ENCODE results near the gene PALMD. TPM values are rescaled to one million over a fixed set of nuclear protein-coding genes. Genes with fewer than 3 reads are reported as not detected.

The PALMD gene
- total RNA-seq, 1 donor, result 6.0 TPM

GRCh38 chr1:99717005-99717404 is 71.1 kb downstream of the PALMD start:
- H3K4me3 ChIP-seq (ENCODE audit: low read depth, low read length), result no peak overlapping the region
- no peak for TF ChIP-seq CTCF (IDR thresholded peaks at IDR 0.05; ENCODE audit: insufficient read depth, low read length)
- no peak for DNase-seq (ENCODE audit: low read depth)

GRCh38 chr1:99723251-99723650 is 77.3 kb downstream of the PALMD start:
- DNase-seq (ENCODE audit: low read depth), result no peak
- no peak overlapping the region for H3K4me3 ChIP-seq (ENCODE audit: low read depth, low read length)
- no peak for TF ChIP-seq CTCF (IDR thresholded peaks at IDR 0.05; ENCODE audit: insufficient read depth, low read length)

- no peak for TF ChIP-seq CTCF (IDR thresholded peaks at IDR 0.05; ENCODE audit: insufficient read depth, low read length)
- H3K4me3 ChIP-seq (ENCODE audit: low read depth, low read length), result no peak overlapping the region
- no peak for DNase-seq (ENCODE audit: low read depth)
These were observed 80.1 kb downstream of the PALMD start for GRCh38 chr1:99725996-99726395.

GRCh38 chr1:99726407-99726806 is 80.5 kb downstream of the PALMD start:
- H3K4me3 ChIP-seq (ENCODE audit: low read depth, low read length), result no peak overlapping the region
- DNase-seq (ENCODE audit: low read depth), result no peak
- TF ChIP-seq CTCF (IDR thresholded peaks at IDR 0.05; ENCODE audit: insufficient read depth, low read length), result no peak

- no peak for DNase-seq (ENCODE audit: low read depth)
- TF ChIP-seq CTCF (IDR thresholded peaks at IDR 0.05; ENCODE audit: insufficient read depth, low read length), result no peak
- H3K4me3 ChIP-seq (ENCODE audit: low read depth, low read length), result no peak overlapping the region
These were observed 80.9 kb downstream of the PALMD start for GRCh38 chr1:99726818-99727217.

- peak; percentile 69 for DNase-seq (ENCODE audit: low read depth)
- no peak for TF ChIP-seq CTCF (IDR thresholded peaks at IDR 0.05; ENCODE audit: insufficient read depth, low read length)
- H3K4me3 ChIP-seq (ENCODE audit: low read depth, low read length), result no peak overlapping the region
These were observed 81.8 kb downstream of the PALMD start for GRCh38 chr1:99727575-99728185.

Measured in fibroblast of the aortic adventitia (primary cell).